Epidermal melanocyte (primary cell): ENCODE data around the gene LRFN4.

ENCODE experiments used
- DNase-seq: peaks from one replicate; pipeline ENCODE4 v3.0.0; 2011; ENCODE audit warnings: low spot score; ENCODE audit not compliant: insufficient read length

Gene LRFN4

DNA sequence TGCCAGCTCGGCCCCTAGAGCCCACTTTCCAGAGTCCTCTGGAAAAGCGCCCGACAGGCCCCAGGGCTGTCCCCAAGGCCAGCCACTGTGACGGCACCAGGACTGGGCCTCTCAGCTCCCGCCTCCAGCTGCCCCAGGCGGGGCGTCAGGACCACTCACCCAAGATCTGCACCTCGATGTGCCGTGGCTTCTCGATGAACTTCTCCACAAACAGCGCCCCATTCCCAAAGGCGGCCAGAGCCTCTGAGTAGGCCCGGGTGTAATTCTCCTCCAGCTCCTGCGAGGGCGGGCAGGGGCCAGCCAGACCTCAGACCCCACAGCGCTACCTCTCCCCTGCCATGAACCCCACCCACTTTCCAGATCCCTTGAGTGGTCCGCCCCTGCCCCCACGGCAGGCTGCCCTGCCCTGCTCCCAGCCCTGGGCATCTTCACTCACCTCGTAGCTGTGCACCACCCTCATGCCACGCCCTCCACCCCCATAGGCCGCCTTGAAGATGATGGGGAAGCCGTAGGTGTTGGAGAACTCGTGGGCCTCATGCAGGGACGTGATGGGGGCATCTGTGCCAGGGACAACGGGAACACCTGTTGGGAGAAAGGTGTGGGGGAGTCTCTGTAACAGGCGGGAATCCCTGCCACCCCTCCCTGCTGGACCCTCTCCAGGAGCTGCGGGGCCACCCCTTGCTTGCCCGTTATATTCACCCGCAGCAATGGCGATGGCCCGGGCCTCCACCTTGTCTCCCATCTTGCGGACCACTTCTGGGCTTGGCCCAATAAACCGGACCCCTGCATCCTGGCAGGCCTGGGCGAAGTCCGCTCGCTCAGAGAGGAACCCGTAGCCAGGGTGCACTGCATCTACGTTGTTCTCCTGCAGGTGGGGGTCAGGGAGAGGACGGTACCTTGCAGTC, 14.0 kb downstream of the LRFN4 start:
- no peak for DNase-seq

DNA sequence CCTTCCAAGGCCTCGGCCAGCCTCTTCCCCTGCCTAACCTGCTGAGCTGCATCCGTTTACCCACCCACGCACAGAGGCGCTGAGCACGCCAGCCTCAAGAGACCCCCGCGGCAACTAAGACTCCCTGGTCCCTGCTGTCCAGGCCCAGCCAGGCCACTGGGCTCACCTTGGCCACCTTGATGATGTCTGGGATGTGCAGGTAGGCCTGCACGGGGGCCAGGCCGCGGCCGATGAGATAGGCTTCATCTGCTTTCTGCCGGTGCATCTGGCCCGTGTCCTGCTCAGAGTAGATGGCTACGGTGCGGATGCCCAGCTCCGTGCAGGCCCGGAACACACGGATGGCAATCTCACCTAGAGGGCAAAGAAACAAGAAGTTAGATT, 14.6 kb downstream of the LRFN4 start:
- no peak for DNase-seq

DNA sequence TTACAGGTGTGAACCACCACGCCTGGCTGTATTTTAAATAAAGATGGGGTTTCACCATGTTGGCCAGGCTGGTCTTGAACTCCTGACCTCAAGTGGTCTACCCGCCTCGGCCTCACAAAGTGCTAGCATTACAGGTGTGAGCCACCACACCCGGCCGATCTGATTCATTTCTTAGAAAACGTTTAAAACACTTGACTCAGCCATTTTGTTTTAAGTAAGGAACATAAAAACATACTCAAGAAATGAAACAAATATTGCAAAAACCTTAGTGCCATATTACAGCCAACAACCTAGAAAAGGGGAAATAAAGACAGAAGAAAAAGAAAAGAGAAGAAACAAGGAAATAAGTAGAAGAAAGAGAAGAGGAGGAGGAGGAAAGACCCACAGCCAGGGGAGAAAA, 17.4 kb downstream of the LRFN4 start:
- no peak for DNase-seq

DNA sequence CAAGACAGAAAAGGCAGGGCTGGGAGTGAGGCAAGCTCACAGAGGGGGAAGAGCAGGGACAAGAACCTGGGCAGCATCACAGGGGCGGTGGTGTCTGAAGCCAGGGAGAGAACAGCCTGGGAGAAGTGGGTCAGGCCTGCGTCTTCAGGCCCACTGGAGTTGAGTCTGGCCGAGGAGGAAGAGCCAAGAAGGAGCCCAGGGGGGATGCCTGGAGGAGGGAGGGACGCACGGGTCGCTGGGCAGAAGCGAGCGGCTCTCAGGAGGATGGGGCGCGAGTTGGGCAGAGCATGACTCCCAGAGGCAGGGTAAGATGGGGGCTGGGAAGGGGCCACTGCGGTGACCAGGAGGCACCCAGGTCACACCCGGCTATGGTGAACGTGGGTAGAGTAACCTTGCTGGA, 18.5 kb downstream of the LRFN4 start:
- no peak for DNase-seq

DNA sequence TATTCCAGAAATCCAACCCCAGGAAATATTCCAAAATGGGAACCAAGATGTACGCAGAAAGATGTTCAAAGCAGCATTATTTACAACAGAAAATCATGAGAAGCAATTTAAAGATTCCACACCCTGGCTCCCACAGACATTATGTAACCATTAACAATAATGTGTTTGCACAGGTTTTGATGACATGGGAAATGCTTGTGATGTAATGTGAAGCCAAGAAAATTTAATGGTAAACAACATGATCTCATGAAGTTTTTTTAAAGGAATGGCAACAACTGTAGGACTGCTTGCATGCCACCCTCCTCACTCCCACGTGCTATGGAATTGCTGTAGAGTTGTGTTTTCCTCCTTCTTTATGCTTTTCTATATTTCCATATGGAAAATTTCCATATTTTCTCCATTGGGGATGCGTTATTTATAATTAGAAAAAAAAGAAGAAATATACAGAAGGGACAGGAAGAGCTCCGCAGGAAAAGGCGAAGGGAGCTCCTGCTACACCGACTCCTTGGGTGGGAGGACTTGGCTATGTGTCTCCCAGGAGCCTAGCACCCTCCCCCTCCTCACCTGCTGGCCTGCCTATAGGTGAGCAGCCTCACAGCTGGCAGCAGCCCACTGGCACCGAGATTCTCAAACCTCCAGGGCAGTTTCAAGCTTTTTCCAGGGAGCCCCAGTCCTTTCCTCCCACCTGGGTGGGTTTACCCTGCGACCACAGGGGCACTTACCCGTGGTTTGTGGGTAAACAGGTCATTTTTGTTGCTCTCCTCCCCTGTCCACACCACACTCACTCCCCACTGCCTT, 20.9 kb downstream of the LRFN4 start:
- DNase-seq, result no peak

DNA sequence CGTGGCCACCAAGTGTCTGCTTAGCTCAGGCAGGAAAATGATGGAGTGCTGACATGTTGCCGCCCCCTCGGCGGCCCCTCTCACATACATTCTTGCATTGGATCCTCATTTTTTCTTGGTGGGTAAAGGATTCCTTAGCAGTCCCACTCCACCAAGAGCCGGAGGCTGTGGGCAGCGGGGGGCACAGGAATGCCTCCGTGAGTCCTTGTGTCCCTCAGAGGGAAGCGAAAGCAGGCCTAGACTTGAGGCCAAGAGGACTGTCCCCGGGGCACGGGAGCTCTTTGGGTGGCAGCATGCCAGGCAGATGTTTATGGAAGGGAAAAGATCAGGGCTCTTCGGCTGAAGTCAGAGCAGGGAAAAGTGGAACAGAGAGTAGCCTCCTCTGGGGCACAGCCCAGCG, 21.6 kb downstream of the LRFN4 start:
- DNase-seq, result no peak

DNA sequence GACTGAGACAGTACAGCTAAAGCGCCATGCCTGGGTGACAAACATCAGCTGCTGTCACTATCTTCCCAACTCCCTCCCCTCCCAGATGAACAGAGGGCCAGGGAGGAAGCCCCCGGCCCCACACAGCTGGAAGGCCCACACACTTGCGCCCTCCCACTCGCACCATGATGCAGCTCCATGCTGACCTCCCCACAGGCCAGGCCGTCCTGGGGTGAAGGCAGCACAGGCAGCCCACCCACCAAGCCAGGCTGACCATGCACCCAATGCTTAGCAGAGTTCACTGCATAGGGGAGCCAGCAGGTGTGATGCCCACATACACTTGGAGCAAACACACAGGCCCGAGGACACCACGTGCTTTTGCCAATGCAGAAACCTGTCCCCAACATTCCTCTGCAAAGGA, 22.1 kb downstream of the LRFN4 start:
- no peak for DNase-seq

DNA sequence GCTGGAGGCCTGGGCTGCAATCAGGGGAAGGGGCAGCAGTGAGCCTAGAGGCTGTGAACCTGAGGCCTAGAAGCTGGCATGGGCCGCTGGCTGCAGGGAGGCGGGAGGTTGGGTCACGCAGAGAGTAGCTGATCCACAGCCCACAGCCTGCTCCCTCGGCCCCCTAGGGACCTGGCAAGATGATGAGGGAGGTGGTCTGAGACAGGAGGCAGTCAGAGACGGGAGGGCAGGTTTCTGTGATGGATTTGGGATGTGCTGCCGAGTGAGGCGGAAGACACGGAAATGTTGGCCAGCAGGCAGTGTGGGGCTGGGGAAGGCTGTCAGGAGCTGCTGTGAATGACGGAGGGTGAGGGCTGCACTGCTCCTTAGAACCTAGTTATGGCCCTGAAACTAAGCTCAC, 22.7 kb downstream of the LRFN4 start:
- DNase-seq, result no peak

DNA sequence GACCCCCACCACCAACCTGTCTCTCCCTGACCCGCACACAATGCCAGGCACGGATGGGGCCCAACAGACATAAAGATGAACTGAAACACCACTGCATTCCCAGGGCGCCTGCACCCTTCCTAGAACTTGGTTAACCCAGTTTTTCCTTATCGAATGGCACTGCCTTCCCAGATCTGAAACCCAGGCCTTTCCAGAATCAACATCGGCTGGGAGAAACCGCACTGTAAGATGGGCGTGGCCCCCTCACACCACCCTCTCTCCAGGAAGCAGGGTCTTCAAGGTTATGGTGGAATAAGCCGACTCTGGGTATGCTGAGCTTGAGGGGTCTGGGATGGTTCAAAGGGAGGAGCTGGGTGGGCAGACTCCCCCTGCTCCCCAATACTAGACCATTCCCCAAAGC, 23.1 kb downstream of the LRFN4 start:
- DNase-seq, result no peak

DNA sequence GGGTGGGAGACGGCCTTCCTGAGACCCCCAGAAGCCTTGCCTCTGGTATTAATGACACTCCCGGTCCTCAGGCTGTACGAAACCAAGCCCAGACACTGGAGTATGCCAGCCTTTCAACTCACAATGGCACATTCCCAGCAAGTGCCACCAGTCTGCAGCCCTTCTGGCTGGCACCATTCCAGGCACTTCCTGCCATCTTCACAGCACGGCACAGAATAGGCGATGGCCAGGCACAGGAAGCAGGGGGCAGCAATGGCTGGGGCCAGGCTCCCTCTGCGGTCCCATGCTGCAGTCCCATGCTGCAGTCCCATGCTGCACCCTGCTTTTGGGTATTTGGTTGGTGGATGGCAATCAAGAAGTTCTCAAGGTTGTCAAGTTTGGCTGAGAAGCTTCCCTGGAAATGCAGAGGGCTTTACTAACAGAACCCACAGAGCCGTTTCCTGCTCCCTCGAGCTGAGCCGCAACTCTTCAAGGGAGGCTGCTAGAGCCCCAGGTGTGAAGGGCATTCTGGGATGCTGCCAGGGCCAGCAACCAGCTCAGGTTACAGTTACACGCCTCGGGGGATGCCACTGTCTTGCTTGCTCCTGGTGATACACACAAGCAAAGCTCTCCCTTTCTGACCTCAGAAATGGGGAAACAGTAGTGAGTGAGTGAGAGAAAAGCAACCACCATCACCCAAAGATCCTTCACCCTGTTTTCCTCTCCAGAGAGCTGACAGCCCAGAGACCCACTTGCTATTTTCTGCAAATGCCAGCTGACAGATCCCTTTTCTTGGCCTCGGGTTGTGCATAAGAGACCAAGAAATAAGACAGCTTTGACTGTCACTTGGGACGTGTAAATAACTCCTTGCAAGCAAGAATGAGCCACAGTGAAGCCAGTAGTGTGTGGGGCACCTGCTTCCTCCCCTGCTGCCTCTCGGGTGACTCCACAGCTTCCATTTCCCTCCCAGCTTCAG, 23.9 kb downstream of the LRFN4 start:
- no peak for DNase-seq

DNA sequence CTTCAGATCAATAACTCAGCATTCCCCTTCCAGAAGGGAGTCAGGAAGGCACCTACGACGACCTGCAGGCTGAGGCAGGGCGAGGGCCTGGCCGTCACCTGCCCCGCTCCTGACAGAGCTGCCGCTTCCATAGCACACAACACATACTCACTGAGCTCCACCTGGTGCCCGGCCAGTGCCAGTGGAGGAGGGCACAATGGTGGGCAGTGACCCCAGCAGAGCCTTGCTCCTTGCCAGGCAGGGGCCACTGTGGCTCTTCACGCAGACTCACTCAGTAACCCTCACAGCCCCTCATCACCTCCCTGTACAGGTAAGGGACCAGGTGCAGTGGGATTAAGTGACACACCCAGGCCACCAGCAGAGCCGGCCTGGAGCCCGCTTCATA, 24.6 kb downstream of the LRFN4 start:
- no peak for DNase-seq

DNA sequence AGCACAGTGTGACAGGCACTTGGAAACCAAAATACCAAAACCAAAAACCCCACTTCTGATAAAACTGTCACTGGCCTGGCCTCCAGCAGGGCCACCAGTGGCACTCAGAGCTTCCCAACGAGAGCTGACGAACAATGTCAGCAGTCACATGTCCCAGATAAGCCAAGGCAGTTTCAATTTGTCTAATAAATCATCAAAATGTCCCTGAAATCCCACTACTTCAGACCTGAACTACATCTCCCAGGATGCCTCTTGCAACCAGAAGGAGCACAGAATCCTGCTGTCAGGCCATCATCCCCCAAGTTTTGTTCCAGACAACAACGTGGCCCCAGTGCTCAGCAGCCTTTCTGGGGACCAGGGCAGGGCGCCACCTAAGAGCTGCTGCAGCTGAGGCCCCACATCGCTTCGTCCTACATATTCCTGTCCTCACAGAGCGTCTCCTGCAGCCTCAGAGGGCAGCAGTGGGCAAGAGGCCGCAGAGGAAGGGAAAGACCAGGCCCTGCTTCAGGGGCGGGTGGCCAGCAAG, 25.1 kb downstream of the LRFN4 start:
- DNase-seq, result no peak

DNA sequence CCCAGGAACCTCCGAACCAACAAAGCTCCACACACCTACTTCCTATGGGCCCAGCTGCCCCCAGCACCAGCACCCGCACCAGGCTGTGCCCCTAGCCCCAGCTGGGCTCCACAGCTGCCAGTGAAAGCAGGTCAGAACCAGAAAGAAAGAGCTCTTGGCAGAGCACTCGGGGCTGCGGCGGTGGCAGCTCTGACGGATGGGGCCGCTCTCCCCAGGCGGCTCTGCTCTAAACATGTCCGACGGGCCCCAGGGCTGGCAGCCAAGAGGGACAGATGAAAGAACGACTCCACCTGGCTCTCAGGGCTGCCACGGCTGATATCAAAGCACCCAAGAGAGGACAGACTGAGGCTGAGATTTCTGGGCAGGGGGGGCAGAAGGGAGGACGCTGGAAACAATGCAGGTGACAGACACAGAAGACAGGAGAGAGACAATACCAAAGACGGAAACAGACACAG, 25.7 kb downstream of the LRFN4 start:
- DNase-seq, result no peak

DNA sequence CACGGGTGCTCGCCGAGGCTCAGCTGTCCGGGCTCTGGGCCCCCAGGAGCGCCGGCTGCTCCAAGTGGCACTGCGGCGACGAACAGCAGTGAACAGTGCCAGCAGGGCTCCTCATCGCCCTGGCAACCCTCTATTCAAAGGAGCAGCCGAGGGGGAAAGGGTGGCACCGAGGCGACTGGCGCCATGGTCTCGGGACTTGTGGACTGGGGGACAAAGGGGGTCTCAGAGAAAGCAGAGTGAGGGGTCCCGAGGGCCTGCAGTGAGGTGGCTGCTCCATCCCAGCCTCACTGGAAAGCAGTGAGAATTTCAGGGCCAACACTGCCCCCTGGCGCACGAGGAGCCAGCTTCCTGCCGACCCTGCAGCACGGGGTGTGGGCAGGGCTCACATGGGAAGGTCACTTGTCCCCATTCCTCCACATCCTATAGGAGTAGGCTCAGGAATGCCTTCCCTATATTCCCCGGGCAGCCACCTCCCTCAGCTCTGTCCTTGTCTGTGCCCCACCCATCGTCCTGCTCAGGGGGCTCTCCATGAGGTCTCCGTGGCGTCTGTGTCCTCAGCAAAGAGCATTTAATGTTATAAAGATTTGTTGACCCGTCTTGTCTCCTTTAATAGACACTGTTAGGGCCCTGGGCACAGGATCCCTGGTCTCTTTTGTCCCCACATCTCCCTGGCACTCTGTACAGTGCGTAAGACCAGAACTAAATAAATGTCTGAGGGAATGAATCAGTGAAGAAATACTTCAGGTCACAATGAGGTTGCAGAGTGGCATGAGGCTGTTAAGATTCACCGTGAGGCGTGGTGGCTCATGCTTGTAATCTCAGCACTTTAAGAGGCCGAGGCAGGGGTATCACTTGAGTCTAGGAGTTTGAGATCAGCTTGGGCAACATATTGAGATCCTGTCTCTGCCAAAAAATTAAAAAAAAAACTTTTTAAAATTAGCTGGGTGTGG, 26.4 kb downstream of the LRFN4 start:
- no peak for DNase-seq

DNA sequence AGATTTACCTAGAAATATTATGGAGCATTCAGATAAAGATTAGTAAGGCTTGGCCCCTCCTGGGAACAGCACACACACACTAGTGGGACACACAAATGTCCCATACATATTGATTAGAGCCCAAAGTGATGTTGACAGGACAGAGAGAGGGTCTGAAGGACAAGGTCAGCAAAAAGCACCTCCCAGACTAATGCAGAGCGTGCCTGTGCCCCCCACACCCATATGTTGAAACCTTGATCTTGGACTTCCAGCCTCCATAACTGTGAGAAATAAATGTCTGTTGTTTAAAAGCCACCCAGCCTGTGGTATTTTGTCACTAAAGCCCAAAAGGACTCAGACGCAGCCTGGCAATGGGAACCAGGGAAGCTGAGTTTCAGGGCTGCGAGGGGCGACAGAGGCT, 27.6 kb downstream of the LRFN4 start:
- no peak for DNase-seq

DNA sequence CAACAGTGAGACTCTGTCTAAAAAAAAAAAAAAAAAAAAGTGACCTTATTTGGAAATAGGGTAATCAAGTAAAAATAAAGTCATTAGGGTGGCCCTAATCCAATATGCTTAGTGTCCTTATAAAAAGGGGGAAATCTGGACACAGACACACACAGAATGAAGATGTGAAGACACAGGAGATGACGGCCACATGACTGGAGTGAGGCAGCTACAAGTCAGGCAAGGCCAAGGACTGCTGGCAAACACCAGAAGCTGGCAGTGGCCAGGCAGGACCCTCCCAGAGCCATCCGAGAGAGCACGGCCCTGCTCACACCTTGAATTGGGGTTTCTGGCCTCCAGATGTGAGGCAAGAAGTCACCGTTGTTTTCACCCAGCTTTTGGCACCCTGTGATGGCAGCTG, 28.6 kb downstream of the LRFN4 start:
- DNase-seq, result no peak

DNA sequence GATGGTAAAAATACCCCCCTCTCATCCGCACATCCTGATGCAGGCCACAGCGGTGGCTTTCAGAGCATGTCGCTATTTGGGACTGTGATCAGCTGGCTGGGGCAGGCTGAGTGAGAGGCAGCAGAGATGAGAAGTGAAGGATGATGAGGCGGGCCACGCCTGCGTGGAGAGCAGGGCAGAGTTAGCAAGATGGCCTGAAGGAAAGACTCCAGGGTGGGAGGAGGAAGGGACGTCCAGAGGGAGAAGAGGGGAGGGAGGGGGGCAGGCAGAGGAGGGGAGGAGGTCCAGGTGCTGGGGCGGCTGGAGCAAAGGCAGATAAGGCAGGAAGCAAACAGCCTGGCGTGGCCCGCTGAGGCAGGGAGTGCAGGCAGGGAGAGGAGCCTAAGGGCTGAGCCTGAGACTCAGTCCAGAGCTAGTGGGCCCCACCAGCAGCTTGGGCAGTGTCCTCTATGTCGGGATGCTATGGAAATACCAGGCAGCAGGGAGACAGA, 29.1 kb downstream of the LRFN4 start:
- DNase-seq, result no peak

DNA sequence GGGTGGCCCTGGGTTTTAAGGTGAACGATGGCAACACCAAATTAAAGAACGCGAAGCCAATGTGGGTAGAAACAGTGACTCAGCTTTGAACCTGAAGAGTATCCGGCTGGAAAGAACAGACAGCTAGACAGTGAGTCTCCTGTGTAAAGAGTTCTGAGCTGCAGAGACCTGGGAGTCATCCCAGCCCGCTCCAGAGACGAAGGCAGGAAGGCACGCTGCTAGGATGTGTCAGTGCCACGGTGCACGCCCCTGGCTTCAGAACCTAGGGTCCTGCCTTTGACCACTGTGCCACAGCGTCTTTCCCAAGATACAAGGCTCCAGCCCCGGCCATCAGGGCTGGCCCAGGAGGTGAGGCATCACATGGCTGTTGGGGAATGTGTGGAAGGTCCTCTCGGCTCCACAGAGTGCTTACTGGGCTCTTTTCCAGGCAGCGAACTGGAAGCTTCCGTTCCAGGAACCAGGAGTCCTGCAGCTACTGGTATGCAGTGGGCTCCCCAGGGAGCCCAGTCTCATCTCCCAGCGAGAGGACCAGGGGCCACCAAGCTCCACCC, 29.9 kb downstream of the LRFN4 start:
- DNase-seq, result no peak

DNA sequence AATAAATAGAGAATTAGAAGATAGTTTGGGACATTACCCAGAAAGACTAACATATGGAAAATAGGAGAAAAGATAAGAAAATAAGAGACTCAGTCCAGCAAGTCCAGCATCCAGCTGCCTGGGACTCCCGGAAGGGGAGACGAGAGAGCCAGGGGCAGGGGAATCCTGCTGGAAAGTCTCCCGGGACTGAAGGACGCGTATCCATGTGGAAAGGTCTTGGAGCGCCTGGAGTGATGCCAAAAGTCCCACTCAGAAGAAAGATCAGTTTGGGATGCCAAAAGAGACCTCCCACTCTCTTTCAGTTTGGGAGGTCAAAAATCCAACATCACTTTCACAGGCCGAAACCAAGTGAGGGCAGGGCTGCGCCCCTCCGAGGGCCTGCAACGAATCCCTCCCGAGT, 30.7 kb downstream of the LRFN4 start:
- DNase-seq, result no peak

DNA sequence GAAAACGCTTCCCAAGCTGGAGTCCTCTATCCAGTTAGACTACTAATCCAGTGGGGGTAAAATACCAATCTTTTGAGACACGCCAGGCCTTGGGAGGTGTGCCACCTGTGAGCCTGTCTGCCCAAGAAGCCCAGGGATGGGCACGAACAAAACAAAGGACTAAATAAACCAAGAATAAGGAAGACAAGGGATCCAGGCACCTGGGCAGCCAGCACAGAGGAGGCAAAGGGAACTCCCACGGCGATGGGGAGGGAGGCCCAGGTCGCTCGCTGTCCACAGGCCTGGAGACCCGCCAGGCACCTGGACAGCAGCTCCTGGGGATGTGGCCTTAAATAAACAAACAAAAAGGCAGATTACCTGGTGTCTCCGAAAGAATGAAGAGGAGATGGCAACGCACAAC, 31.4 kb downstream of the LRFN4 start:
- no peak for DNase-seq
